HUES48 (cell line): ENCODE data around the gene PFDN5.

ENCODE experiments used
- H3K27ac ChIP-seq: one replicate; pipeline ENCODE4 v1.7.0; 2013; ENCODE audit warnings: low read depth, low read length, inconsistent platforms
- H3K27me3 ChIP-seq: 2 replicates; pipeline ENCODE4 v1.6.1; 2013; ENCODE audit warnings: mild to moderate bottlenecking, low read length; ENCODE audit not compliant: control insufficient read depth, insufficient read depth
- H3K36me3 ChIP-seq: 2 replicates; pipeline ENCODE4 v1.6.1; 2013; ENCODE audit warnings: low read length; ENCODE audit not compliant: control insufficient read depth, insufficient read depth
- H3K4me1 ChIP-seq: 2 replicates; pipeline ENCODE4 v1.6.1; 2013; ENCODE audit warnings: mild to moderate bottlenecking, low read length; ENCODE audit not compliant: control insufficient read depth, insufficient read depth
- H3K4me3 ChIP-seq: 2 replicates; pipeline ENCODE4 v1.5.1; 2013; ENCODE audit warnings: mild to moderate bottlenecking, low read depth, low read length
- H3K9ac ChIP-seq: 2 replicates; pipeline ENCODE4 v1.6.1; 2013; ENCODE audit warnings: mild to moderate bottlenecking, low read depth, low read length, moderate library complexity
- H3K9me3 ChIP-seq: 2 replicates; pipeline ENCODE4 v1.6.1; 2013; ENCODE audit warnings: low read length; ENCODE audit not compliant: control insufficient read depth, insufficient read depth

PFDN5 gene

GRCh38 chr12:53267306-53267998, 27.9 kb upstream of the PFDN5 start:
- Histone ChIP-seq H3K9ac (no peak overlapping the region), H3K36me3 (peaks cover 27% of the 10 kb centered on the region), H3K4me3 (peak overlapping the region; percentile 97), H3K9me3 (no peaks in the 10 kb centered on the region), H3K27ac (no peak overlapping the region), H3K27me3 (no peaks in the 10 kb centered on the region), H3K4me1 (peaks cover 4% of the 10 kb centered on the region; the same call in 1 of the 2 replicates)

GRCh38 chr12:53267999-53268629, 27.2 kb upstream of the PFDN5 start, which contains the start of gene ESPL1:
Gene ESPL1, plus strand, starts transcription at chr12:53268299. Its CDS starts 468 bp downstream, at chr12:53268767.
- Histone ChIP-seq H3K27me3 (no peaks in the 10 kb centered on the region), H3K9me3 (no peaks in the 10 kb centered on the region), H3K27ac (peak within 1 kb of the TSS; percentile 70)

GRCh38 chr12:53268630-53269562, 26.4 kb upstream of the PFDN5 start:
- Histone ChIP-seq H3K4me1 (peaks cover 4% of the 10 kb centered on the region; the same call in 1 of the 2 replicates), H3K27me3 (no peaks in the 10 kb centered on the region), H3K4me3 (peak overlapping the region; percentile 97), H3K27ac (no peak overlapping the region), H3K36me3 (peaks cover 28% of the 10 kb centered on the region), H3K9ac (peak overlapping the region; percentile 58), H3K9me3 (no peaks in the 10 kb centered on the region)

More at GRCh38 chr12:53267999-53268629, 27.2 kb upstream of the PFDN5 start, which contains the start of gene ESPL1:
- Histone ChIP-seq H3K9ac (peak within 1 kb of the TSS; percentile 58), H3K36me3 (peaks cover 28% of the 10 kb centered on the region), H3K4me1 (peaks cover 4% of the 10 kb centered on the region; the same call in 1 of the 2 replicates), H3K4me3 (peak within 1 kb of the TSS; percentile 97)

GRCh38 chr12:53274445-53274844, 20.9 kb upstream of the PFDN5 start:
- Histone ChIP-seq H3K27me3 (no peaks in the 10 kb centered on the region), H3K9me3 (no peaks in the 10 kb centered on the region)

DNA sequence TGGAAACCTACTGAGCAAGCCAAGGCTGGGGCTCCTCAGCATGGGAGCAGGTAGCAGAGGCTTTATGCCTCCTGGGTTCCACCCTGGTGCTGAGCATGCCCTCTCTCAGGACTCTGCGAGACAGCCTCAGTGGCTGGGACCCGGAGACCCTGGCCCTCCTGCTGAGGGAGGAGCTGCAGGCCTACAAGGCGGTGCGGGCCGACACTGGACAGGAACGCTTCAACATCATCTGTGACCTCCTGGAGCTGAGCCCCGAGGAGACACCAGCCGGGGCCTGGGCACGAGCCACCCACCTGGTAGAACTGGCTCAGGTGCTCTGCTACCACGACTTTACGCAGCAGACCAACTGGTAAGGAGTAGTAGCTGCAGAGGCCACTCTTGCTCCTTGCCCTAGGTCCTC, 18.8 kb upstream of the PFDN5 start:
- H3K27ac ChIP-seq, result no peak overlapping the region
- H3K9me3 ChIP-seq, result no peaks in the 10 kb centered on the region
- H3K27me3 ChIP-seq, result no peaks in the 10 kb centered on the region
- H3K9ac ChIP-seq, result no peak overlapping the region
- H3K4me1 ChIP-seq, result no peaks in the 10 kb centered on the region
- no peak overlapping the region for H3K4me3 ChIP-seq
- H3K36me3 ChIP-seq, result peaks cover 70% of the 10 kb centered on the region

More at GRCh38 chr12:53274445-53274844, 20.9 kb upstream of the PFDN5 start:
- H3K9ac ChIP-seq, result no peak overlapping the region
- H3K4me1 ChIP-seq, result no peaks in the 10 kb centered on the region
- no peak overlapping the region for H3K4me3 ChIP-seq
- no peak overlapping the region for H3K27ac ChIP-seq
- peaks cover 74% of the 10 kb centered on the region for H3K36me3 ChIP-seq

DNA sequence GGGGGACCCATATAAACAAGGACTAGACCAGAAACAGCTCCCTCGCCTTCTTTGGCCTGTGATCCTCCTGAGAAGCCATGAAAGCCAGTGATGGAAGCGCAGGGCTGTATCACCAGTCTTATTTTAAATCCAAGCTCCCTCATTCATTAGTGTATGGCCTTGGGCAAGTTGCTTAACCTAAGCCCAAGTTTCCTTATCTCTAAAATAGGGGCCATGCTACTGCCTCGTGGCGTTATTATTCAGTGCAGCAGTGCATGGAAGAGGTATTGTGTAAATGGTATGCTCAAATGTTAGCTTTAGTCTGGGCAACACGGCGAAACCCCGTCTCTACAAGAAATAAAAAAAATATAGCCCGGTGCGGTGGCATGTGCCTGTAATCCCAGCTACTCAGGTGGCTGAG, 17.4 kb upstream of the PFDN5 start:
- Histone ChIP-seq H3K36me3 (peaks cover 81% of the 10 kb centered on the region), H3K4me1 (no peaks in the 10 kb centered on the region), H3K9ac (no peak overlapping the region), H3K9me3 (no peaks in the 10 kb centered on the region), H3K4me3 (no peak overlapping the region), H3K27me3 (no peaks in the 10 kb centered on the region), H3K27ac (no peak overlapping the region)

- Histone ChIP-seq H3K9ac (no peak overlapping the region), H3K36me3 (peaks cover 90% of the 10 kb centered on the region), H3K27me3 (no peaks in the 10 kb centered on the region), H3K27ac (no peak overlapping the region), H3K4me3 (no peak overlapping the region), H3K4me1 (no peaks in the 10 kb centered on the region), H3K9me3 (no peaks in the 10 kb centered on the region)
Observed at GRCh38 chr12:53279283-53279869, 16.0 kb upstream of the PFDN5 start.

DNA sequence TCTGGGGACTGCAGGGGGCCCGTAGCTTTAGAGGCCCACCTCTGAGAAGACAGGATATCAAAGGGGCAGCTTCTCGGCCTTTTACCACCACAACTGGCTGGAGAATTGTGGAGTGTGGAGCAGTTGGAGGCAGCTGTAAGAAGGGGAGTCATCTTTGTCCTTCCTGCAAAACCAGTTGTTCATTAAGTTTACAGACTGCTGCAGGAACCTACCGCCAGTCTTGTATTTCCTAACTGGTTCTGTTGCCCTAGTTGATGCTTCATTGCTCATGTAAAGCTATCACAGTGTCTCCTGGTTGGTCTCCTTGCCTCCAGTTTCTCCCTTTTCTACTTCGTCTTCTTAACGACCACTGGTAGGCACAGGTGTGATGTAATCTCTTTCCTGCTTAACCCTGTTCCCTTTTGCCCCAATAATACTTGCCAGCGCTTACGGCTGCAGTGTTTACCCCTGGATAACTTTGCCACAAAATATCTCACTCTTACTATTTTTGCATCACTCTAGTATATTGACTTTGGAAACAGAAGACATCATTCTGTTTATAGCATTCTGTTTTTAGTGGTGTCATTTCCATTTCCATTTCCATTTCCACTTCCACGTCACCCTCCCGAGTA, 15.3 kb upstream of the PFDN5 start:
- Histone ChIP-seq H3K4me3 (no peak overlapping the region), H3K4me1 (no peaks in the 10 kb centered on the region), H3K9me3 (no peaks in the 10 kb centered on the region), H3K27me3 (no peaks in the 10 kb centered on the region), H3K36me3 (peaks cover 89% of the 10 kb centered on the region), H3K27ac (no peak overlapping the region), H3K9ac (no peak overlapping the region)

- H3K9ac ChIP-seq, result no peak overlapping the region
- H3K36me3 ChIP-seq, result peaks cover 84% of the 10 kb centered on the region
- H3K4me1 ChIP-seq, result no peaks in the 10 kb centered on the region
- H3K27ac ChIP-seq, result no peak overlapping the region
- H3K4me3 ChIP-seq, result no peak overlapping the region
- H3K9me3 ChIP-seq, result no peaks in the 10 kb centered on the region
- H3K27me3 ChIP-seq, result no peaks in the 10 kb centered on the region
Observed at GRCh38 chr12:53286448-53286847, 8.9 kb upstream of the PFDN5 start.

- no peak overlapping the region for H3K27ac ChIP-seq
- H3K4me1 ChIP-seq, result no peaks in the 10 kb centered on the region
- H3K4me3 ChIP-seq, result no peak overlapping the region
- peaks cover 85% of the 10 kb centered on the region for H3K36me3 ChIP-seq
- H3K9me3 ChIP-seq, result no peaks in the 10 kb centered on the region
- no peaks in the 10 kb centered on the region for H3K27me3 ChIP-seq
- H3K9ac ChIP-seq, result no peak overlapping the region
Observed at GRCh38 chr12:53287741-53288216, 7.6 kb upstream of the PFDN5 start.
